Hair follicular keratinocyte (primary cell): ENCODE data around the gene CSNK2A1. TPM values are rescaled to one million over a fixed set of nuclear protein-coding genes. Genes with fewer than 3 reads are reported as not detected.

Source experiments
- total RNA-seq: library from RNA; depleted of rRNA; stranded (reverse); fragments of >200 nt; gene quantifications from 2 replicates; pipeline ENCODE4 v1.2.3, GENCODE V29; 2015

The CSNK2A1 gene
- total RNA-seq, result 84.4 and 133 TPM in 2 replicates

GRCh38 chr20:543369-544152, at the start of gene CSNK2A1:
CSNK2A1 (minus strand) TSS chr20:543790; CDS start chr20:508551, 35,239 bp downstream.

GRCh38 chr20:462199-462991, 81.2 kb downstream of the CSNK2A1 start, which contains the start of gene TBC1D20:
TBC1D20 (minus strand) TSS chr20:462533; CDS start chr20:462405, 128 bp downstream.

Other genes starting within 250 kb of the CSNK2A1 start
- gene ZCCHC3, start 246.2 kb downstream of the CSNK2A1 start, total RNA-seq, result 9.2 and 11.5 TPM in 2 replicates
- 6.6 and 8.9 TPM in 2 replicates for gene SOX12, start 218.2 kb downstream of the CSNK2A1 start, total RNA-seq
- 38.7 and 58.4 TPM in 2 replicates for gene NRSN2, start 196.7 kb downstream of the CSNK2A1 start, total RNA-seq
- 309 and 564 TPM in 2 replicates for gene TRIB3, start 163.0 kb downstream of the CSNK2A1 start, total RNA-seq
- gene RBCK1, start 135.5 kb downstream of the CSNK2A1 start, total RNA-seq, result 190 and 417 TPM in 2 replicates
- 21.2 and 31.8 TPM in 2 replicates for gene TBC1D20, start 81.3 kb downstream of the CSNK2A1 start, total RNA-seq
- not detected in 2 replicates for gene TCF15, start 66.5 kb upstream of the CSNK2A1 start, total RNA-seq
- gene SRXN1, start 109.4 kb upstream of the CSNK2A1 start, total RNA-seq, result 91.5 and 92.3 TPM in 2 replicates
- gene SCRT2, start 132.0 kb upstream of the CSNK2A1 start, total RNA-seq, result not detected in 2 replicates
- gene SLC52A3, start 224.7 kb upstream of the CSNK2A1 start, total RNA-seq, result not detected in 2 replicates